GM19438 (cell line): ENCODE results near the gene STK4.
"Not testable (repeated sequence)": the region's sequence is repeated elsewhere in the genome, so short reads cannot be mapped to it uniquely, and the experiment has no call there.

ENCODE experiments used
- ATAC-seq: cut with Tn5 transposase; IDR thresholded peaks from one replicate; pipeline ENCODE4 v1.9.1; 2021; ENCODE audit warnings: low read depth; ENCODE audit not compliant: unreplicated experiment

The STK4 gene

DNA sequence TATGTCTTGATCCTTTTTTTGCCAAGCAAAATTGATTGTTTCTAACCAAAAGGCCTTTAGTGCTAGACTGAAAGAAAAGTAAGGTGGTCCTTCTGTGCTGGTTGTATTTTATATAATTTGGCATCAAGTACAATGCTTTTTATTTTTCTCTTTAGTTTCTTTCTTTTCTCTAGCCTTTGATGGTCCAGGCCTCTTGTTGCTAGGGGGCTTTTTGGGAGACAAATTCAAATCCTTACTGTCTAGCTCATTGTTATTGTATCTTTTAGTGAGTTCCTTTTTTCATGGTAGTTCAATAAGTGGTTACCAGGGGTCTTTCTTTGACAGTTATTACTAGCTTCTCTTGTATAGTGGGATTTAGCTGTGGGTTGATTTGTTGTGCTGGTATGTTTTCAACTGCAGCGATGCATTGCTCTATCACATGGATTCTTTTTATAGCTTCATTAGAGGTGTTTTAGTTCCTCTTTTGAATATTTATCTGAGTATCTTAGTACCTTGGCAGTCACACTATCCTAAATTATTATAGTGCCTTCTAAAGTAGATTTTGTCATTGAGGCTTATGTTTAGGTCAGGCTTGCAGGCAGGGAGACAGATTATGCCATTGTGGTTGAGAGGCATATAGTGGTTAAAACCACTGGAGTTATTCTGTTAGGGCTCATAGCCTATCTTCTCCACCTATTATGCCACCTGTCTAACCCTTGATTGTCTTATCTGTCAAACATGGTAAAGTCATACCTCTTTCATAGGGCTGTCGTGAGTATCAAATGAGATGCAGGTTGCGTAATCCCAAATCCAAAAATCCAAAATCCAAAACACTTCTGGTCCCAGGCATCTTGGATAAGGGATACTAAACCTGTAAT lies 85.1 kb downstream of the STK4 start:
- no peak for ATAC-seq

DNA sequence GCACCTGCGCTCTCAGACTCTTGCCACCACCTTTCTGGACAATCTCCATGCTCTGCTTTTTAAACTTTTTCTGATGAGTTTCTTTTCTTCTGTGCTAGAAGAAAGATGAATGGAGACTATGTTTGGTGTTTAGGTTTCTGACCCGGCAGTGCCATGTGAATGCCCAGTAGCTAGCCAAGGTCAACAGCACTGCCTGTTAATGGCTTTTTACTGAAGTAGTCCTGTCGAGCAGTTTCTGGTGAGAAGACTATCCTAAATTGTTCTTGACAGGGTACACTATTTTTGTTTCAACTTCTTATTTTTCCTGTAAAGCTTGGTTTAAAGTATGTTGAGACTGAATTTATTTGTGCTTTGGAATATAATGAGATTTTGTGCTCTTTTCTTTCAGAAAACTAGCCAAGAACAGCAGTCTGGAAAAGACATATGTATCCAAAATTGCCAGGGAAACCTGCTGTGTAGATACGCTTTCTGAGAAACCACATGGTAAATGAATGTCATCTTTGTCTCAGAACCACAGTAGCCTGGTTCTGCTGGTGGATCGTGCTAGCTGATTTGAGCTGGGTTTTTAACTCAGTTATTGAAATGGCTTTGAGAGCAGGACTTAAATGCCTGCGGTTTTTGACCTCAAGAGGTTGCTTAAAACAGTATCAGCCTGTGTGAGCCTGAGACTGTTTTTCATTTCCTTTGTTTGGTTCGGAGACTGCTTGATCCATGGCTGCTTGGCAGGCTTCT lies 86.6 kb downstream of the STK4 start:
- ATAC-seq = peak; percentile 74

DNA sequence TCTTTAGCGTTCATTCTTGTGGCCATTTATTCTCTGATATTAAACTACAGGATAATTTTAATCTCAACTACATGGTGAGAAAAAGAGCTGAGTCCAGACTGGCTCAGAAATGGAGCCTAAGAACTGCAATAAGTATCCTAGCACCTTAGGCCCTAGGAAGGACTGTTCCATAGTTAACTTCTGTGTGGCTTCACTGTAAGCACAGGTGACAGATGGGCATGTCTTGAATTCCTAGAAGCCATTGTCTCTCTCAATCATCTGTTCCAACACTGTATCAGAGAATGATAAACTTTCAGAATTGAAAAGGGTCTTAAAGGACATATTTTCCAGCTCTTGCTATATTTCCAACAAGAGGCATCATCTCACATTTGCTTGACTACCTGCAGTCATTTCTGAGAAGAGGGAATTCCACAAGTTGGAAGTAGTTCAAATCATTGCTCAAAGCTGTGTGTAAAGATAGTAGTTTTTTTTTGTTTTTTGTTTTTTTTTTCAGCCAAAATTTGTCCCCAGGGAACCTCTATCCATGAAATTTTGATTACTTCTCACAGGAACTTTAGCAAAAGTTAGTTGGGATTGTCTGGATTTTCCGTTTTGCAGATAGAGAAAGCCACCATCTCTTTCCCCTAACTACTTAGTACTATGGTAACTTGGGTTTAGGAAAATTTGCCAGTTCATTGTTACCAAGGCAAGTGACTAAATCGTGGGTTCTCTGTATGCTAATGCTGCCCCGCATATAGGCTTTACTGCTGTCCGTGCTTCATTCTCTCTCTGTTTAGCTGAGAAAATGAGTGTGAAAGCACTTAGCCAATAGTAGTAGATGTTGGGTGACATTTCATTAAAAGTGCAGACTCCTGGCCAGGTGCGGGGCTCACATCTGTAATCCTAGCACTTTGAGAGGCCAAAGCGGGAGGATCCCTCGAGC lies 87.4 kb downstream of the STK4 start:
- ATAC-seq = no peak

DNA sequence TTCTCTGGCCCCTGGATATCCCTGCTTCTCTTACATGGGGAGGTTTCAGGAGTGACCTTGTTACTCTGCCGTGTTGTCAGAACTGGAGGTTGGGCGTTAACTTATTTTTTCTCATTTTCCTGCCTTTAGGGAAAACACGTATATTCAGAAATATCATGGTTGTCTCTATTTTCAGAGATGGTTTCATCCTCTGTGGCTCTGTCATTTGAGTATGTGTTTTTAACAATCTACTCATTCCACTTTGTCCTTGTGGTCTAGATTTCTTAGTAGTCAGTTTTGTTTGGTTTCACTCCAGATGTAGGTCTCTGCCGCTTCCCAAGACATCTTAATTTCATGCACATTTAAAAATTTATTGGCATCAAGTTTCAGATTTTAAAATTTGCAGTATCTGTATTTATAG lies 88.7 kb downstream of the STK4 start:
- ATAC-seq = no peak

DNA sequence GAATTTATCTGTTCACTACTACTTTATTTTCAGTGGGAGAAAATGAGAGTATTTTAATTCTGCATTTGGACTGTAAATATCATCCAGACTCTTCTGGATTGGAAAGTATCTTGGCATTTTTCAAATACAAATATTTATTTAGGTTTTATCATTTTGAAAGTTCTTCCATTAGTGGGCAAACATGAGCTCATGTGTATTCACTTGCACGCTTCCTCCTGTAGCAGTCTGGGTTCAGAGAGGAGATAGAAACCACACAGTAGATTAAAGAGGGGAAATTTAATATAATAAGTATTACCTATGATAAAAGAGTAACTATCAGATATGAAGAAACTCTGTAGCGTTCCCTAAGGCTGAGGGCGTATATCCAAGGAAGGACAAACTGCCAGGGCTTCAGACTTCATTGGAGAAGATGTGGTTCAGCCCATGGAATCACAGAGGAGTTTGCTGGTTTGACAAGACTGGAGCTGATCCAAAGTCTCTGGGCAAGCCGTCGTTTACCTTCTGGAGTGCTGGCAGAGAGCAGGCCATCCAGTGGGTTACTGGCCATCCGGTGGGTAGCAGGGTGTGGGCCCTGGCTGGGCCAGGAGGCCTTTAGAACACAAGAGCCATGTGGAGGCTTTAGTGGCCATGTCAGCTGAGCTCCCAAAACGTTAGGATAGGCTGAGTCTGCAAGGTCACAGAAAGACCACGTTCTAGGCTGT lies 90.3 kb downstream of the STK4 start:
- ATAC-seq = no peak

DNA sequence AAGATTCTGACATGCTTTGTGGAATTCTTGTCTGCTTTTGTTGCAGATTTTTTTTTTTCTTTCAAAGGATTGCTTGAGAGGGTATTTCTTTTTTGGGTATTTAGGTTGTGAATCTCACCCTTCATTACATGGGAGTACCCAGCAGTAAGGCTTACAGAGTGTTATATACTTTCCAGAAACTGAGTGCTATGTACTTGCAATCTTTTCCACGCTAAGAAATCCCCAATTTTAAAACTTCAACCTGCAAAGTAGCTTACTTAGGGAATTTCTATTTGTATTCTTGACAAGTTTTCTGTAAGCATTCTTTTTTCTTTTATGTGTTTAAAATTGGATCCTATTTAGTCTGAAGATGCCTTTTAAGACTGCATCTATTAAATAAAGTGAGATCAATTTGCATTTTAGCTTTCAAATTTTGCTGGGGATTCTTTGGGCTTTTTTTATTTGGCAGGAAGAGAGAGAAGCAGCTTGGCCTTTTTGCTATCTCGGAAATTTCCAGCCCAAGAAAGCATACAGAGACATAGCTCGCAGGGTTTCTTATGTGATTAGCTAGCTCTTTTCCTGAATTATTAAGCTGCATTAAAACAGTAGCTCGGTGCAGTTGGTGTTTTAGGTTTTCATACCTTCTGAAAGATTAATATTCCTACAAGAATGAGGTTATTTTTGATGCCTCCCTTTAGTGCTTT lies 92.0 kb downstream of the STK4 start:
- ATAC-seq = no peak

DNA sequence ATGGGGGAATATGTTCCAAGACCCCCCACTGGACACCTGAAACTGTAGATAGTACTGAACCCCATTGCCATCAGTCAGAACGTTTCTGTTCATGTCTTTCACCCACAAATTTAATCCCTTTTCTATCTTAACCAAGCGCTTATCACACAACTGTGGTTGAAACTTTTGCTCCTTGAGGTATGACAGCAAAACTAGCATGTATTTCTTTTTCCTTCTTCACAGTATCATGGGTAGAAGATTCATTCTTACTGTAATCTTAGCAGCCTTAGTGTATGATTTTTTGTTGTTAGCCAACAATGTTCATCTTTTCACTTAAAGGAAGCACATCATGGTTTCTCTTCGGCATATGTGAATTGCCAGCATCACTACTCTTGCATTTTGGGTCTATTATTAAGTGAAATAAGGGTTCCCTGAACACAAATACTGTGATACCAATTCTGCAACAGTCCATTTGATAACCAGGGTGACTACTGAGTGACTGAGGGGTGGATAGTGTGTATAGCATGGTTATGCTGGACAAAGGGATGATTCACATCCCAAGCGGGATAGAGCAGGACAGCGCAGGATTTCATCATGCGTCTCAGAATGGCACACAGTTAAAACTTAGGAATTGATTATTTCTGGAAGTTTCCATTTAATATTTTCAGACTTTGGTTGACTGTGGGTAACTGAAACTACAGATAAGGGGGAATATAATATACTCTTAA lies 92.9 kb downstream of the STK4 start:
- ATAC-seq = no peak

DNA sequence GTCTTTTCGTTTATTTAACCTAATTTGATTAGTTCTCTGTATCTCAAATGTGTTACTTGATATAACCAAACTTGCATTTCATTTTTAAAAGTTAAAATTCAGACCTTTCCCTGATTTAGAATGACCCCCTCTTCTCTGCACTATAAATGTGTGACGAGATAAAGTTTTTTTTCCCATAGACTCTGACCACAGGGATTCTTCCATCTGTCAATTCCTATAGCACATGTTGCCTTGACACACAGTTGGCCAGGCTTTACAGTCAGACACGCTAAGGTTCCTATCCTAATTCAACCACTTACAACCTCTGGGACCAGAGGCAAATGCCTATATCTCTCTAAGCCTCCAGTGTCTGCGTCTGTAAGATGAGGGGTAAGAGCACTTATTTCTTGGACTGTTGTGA lies 94.0 kb downstream of the STK4 start:
- ATAC-seq = no peak

DNA sequence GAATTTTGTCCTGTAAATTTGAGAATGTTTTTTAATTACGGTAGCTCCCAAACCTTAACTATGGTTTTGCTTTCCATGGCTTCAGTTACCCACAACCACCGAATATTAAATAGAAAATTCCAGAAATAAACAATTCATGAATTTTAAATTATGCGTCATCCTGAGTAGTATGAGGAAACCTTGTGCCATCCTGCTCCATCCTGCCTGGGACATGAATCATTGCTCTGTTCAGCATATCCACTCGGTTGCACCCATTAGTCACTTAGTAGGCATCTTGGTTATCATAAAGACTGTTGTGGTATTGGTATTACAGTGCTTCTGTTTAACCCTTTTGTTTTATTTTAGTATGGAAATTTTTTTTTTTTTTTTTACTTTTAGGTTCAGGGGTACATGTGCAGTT lies 94.9 kb downstream of the STK4 start:
- no peak for ATAC-seq

DNA sequence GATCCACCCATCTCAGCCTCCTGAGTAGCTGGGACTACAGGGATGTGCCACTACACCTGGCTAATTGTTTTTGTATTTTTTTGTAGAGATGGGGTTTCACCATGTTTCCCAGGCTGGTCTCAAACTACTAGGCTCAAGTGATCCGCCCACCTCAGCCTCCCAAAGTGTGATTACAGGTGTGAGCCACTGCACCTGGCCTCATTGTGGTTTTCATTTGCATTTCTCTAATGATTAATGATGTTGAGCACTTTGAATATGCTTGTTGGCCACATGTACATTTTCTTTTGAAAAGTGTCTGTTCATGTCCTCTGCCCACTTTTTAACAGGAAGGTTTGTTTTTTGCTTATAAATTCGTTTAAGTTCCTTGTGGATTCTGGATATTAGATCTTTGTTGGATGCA lies 96.8 kb downstream of the STK4 start:
- ATAC-seq = not testable (repeated sequence)

DNA sequence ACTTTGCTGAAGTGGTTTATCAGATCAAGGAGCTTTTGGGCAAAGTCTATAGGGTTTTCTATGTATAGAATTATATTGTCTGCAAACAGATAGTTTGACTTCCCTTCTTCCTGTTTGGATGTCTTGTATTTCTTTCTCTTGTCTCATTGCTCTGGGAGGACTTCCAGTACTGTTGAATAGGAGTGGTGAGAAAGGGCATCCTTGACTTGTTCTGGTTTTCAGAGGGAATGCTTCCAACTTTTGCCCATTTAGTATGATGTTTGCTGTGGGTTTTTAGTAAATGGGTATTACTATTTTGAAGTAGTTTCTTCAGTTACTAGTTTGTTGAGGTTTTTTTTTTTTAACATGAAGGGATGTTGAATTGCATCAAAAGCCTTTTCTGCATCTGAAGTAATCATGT lies 98.5 kb downstream of the STK4 start:
- ATAC-seq = no peak

DNA sequence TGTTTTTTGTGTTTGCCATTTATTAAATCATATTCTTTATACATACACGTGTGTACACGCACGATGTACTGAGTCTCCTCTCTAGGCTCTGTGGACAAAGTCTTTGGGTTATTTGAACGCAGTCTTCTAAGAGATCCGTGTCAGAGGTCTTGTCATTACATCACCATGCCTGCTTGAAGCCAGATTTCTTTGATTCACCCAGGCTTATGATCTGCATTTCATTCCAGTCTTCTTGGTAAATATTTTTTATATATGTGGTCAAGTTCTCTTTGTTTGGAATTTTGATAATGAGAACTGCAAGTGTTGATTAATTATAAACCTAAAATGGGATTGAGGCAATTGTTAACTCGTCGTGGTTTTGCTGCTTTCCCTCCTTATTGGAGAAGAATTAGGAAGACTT lies 100.1 kb downstream of the STK4 start:
- ATAC-seq = no peak

DNA sequence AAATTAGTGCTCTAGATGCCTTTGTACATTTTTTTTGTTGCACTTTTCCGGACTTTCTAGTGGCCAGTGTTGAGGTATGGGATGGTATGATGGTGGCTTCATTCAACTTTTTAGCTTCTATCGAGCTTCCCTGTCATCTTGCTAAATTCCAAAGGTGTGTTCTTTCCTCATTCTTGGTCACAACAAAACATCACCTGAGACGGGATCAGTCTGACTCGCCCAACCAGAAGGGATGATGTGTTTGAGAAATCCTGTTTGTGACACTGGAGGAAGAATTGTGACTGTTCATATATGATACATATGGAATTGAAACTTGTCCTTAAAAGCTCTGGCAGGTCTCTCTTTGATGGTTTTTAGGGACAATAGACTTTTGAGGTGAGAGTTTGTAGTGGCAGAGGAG lies 100.8 kb downstream of the STK4 start:
- no peak for ATAC-seq

DNA sequence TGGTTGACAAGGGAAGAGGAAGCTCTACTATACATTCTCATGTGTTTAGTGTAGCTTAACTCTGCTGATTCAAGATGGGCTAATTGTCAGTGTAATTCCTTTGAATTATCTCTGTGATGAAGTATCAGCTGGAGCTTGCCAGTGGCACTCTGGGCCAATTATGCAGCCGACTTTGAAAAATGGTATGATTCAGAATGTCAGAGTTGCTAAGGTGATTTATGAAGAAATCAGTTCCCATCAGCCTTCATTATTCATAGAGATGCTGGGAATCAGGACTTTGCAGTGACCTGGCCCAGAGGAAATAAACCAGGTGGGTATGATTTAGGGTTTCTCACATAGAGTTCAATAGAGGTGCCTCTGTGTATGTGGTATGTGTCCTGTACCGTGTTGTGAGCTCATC lies 101.2 kb downstream of the STK4 start:
- ATAC-seq = no peak

DNA sequence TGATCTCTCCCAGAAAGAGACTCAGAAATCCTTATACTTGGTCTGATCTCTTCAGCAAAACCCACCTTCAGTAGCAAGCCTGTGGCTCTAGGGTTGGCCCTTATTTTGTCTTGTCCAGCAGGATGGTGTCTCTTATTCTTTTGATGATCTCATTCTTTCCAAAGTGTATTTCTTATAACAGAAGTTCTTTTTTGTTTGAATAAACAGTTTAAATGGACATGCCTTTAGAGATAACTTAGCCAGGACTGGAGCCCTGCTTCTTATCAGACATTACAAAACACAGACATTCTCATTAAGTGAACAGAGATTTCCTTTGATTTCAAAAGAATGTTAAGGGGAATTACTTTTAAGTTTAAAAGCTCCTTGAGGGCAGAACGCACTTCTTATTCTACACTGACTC lies 102.9 kb downstream of the STK4 start:
- ATAC-seq = no peak

DNA sequence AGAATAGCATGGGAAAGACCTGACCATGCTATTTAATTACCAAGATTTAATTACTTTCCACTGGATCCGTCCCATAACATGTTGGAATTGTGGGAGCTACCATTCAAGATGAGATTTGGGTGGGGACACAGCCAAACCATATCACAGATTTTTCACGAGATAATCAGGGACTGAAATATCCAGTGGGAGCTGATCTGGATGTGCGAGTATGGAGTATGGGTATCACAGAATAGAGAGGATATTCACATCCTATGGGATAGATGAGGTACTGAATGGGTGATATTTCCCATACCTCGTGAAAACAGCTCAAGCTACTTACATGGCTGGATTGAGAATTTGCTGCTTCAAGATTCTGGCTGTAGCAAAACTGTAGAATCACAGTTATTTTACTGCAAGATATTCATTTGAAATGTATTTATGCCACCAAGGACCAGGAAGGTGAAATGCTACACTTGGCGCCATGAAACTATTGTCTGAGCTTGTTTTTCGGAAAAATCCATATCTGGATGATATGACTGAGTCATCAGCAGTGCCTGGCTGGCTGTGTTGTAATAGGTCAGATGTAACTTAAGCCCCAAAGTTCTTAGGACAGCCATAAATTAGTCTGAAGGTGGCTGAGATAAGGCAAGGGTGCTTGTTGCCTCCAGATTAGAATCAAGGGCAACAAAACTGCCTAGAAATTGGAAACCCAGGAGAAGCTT lies 104.8 kb downstream of the STK4 start:
- ATAC-seq = no peak

DNA sequence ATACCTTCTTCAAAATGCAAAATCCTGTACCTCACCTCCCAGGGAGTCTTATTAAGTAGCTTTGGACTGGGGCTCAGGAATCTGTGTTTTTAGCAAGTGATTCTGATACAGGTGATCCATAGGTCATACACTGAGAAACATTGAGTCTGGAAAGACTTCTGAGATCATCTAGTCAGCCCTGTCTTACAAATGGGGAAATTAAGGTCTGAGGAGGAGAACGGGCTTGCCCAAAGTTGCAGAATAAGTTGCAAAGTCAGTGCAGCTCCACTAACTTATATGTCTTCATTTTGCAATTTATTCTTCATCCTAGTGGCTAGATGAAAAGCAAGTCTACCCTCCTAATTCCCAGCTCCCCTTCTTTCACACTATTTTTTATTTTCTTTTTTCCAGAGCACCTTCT lies 105.8 kb downstream of the STK4 start:
- no peak for ATAC-seq

DNA sequence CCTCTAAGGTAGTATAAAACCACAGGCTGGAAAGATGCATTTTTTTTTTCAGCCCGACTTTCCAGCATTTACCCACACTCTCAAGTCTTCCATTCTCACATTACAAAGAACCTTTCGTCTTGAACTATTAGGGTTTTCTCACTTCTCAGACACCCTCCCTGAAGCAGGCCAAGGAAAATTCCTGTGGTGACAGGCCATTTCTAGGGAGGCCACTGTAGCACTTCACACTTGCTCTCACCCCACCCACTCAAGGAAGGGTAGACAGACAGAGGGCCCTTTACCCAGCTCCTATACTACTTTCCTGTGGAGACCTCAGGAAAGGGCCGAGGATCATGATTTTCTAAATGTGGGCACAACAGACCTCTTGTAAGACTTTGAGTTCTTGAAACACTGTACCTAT lies 106.9 kb downstream of the STK4 start:
- ATAC-seq = no peak

DNA sequence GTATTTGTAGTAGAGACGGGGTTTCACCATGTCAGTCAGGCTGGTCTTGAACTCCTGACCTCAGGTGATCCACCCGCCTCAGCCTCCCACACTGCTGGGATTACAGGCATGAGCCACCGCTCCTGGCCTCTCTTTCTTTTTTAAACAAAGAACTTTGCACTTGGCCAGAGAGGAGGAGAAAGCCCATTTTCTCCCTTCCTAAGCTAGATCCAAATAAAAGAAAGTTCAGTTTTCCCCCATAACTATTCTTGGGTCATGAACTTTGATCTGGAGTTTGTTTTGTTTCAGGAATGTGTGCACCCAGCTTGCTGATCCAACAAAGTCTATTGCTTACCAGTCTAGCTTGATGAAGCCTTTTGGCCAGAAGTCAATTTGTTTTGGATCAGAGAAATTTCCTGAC lies 111.2 kb downstream of the STK4 start:
- ATAC-seq = no peak
